GM23338 (cell line): ENCODE data around the gene NRIP3. TPM values are rescaled to one million over a fixed set of nuclear protein-coding genes. Genes with fewer than 3 reads are reported as not detected.

ENCODE experiments used
- ATAC-seq: fragments of 200-7000 bp; cut with Tn5 transposase; 3 replicates; pipeline ENCODE4 v1.9.1; 2020
- DNase-seq: peaks from one replicate; pipeline ENCODE4 v3.0.0-alpha.2; 2015; ENCODE audit warnings: low spot score
- H2AFZ ChIP-seq: fragments of 200-600 bp; sonication (generic); 2 replicates; pipeline ENCODE4 v1.8.0; 2016; ENCODE audit warnings: antibody characterized with exemption, mild to moderate bottlenecking, moderate library complexity
- H3F3A ChIP-seq: fragments of 200-600 bp; sonication (generic); replicated peaks from 2 replicates; pipeline ENCODE4 v1.8.0; 2017; ENCODE audit warnings: antibody characterized with exemption, mixed run types, low read depth
- H3K27ac ChIP-seq: fragments of 200-600 bp; sonication (generic); 2 replicates; pipeline ENCODE4 v1.6.1; 2016; ENCODE audit warnings: low read depth
- H3K27me3 ChIP-seq: fragments of 200-600 bp; sonication (generic); 2 replicates; pipeline ENCODE4 v1.8.0; 2016; ENCODE audit warnings: mild to moderate bottlenecking, mixed run types, moderate library complexity; ENCODE audit not compliant: insufficient read depth
- H3K36me3 ChIP-seq: fragments of 200-600 bp; sonication (generic); 2 replicates; pipeline ENCODE4 v1.8.0; 2016; ENCODE audit warnings: mild to moderate bottlenecking; ENCODE audit not compliant: insufficient read depth
- H3K4me1 ChIP-seq: fragments of 200-600 bp; sonication (generic); 2 replicates; pipeline ENCODE4 v1.8.0; 2016; ENCODE audit warnings: mild to moderate bottlenecking, moderate library complexity; ENCODE audit not compliant: insufficient read depth
- H3K4me2 ChIP-seq: fragments of 200-600 bp; sonication (generic); 2 replicates; pipeline ENCODE4 v1.7.1; 2017; ENCODE audit warnings: mixed run types
- H3K4me3 ChIP-seq: fragments of 200-600 bp; sonication (generic); 2 replicates; pipeline ENCODE4 v1.6.1; 2016; ENCODE audit warnings: mixed run types
- H3K79me2 ChIP-seq: fragments of 200-600 bp; sonication (generic); replicated peaks from 2 replicates; pipeline ENCODE4 v1.8.0; 2017; ENCODE audit warnings: mild to moderate bottlenecking; ENCODE audit not compliant: insufficient read depth
- H3K9me2 ChIP-seq: fragments of 200-600 bp; sonication (generic); 2 replicates; pipeline ENCODE4 v1.8.0; 2017; ENCODE audit not compliant: insufficient read depth
- H4K20me1 ChIP-seq: fragments of 200-600 bp; sonication (generic); replicated peaks from 2 replicates; pipeline ENCODE4 v1.8.0; 2017; ENCODE audit warnings: mild to moderate bottlenecking; ENCODE audit not compliant: insufficient read depth
- H3K27ac Mint-ChIP-seq: 2 replicates; pipeline ENCODE4 v1.8.0; 2020; ENCODE audit warnings: inconsistent platforms, mild to moderate bottlenecking, moderate library complexity, mixed read lengths
- H3K27me3 Mint-ChIP-seq: 3 replicates; pipeline ENCODE4 v1.8.0; 2022; ENCODE audit warnings: low read depth, mild to moderate bottlenecking, moderate library complexity, mixed read lengths, inconsistent platforms; ENCODE audit not compliant: insufficient read depth, poor library complexity
- H3K36me3 Mint-ChIP-seq: 3 replicates; pipeline ENCODE4 v1.8.0; 2021; ENCODE audit warnings: low read depth, mild to moderate bottlenecking, inconsistent platforms, moderate library complexity, mixed read lengths
- H3K4me1 Mint-ChIP-seq: 3 replicates; pipeline ENCODE4 v1.8.0; 2020; ENCODE audit warnings: mild to moderate bottlenecking, inconsistent platforms, mixed read lengths
- H3K4me3 Mint-ChIP-seq: 3 replicates; pipeline ENCODE4 v1.8.0; 2021; ENCODE audit warnings: moderate library complexity, mild to moderate bottlenecking, inconsistent platforms, mixed read lengths
- H3K9me3 Mint-ChIP-seq: 3 replicates; pipeline ENCODE4 v1.8.0; 2020; ENCODE audit warnings: moderate library complexity, mild to moderate bottlenecking, inconsistent platforms, mixed read lengths
- CREB1 ChIP-seq: fragments of 250-450 bp; sonication (Bioruptor Pico); IDR thresholded peaks from 2 replicates; pipeline ENCODE4 v1.5.0; 2020; ENCODE audit warnings: low read depth, mild to moderate bottlenecking, moderate library complexity
- EZH2 ChIP-seq: fragments of 200-600 bp; sonication (generic); IDR thresholded peaks from one replicate; pipeline ENCODE4 v1.8.0; 2017; ENCODE audit warnings: antibody characterized with exemption, mild to moderate bottlenecking, low read depth; ENCODE audit not compliant: unreplicated experiment
- EZH2phosphoT487 ChIP-seq: fragments of 200-600 bp; sonication (generic); IDR thresholded peaks from one replicate; pipeline ENCODE4 v1.8.1; 2018; ENCODE audit warnings: antibody characterized with exemption; ENCODE audit not compliant: unreplicated experiment
- JUNB ChIP-seq: IDR thresholded peaks from one replicate; pipeline ENCODE4 v1.6.1; 2016; ENCODE audit warnings: antibody characterized with exemption; ENCODE audit not compliant: unreplicated experiment
- NANOG ChIP-seq: IDR thresholded peaks from 2 replicates; pipeline ENCODE4 v1.6.1; 2016; ENCODE audit warnings: antibody characterized with exemption, borderline replicate concordance
- POLR2AphosphoS5 ChIP-seq: IDR thresholded peaks from 2 replicates; pipeline ENCODE4 v1.6.1; 2016; ENCODE audit warnings: antibody characterized with exemption, low read depth
- STAT1 ChIP-seq: IDR thresholded peaks from one replicate; pipeline ENCODE4 v1.6.1; 2016; ENCODE audit warnings: antibody characterized with exemption; ENCODE audit not compliant: unreplicated experiment
- ZNF114 ChIP-seq: fragments of 250-450 bp; sonication (Bioruptor Pico); IDR thresholded peaks from 2 replicates; pipeline ENCODE4 v1.5.0; 2020; ENCODE audit warnings: mild to moderate bottlenecking, moderate library complexity
- ZNF331 ChIP-seq: fragments of 250-450 bp; sonication (Bioruptor Pico); IDR thresholded peaks from 2 replicates; pipeline ENCODE4 v1.5.0; 2020; ENCODE audit warnings: low read depth, mild to moderate bottlenecking, moderate library complexity
- ZNF462 ChIP-seq: fragments of 250-450 bp; sonication (Bioruptor Pico); IDR thresholded peaks from 2 replicates; pipeline ENCODE4 v1.5.0; 2020; ENCODE audit warnings: mild to moderate bottlenecking, moderate library complexity
- polyA plus RNA-seq: library from polyadenylated mRNA; unstranded; fragments of >200 nt; fragmentation: Nextera tagmentation; extraction: Ambion mirVana; gene quantifications from 2 replicates; pipeline ENCODE4 v1.2.1, GENCODE V29; 2016
- total RNA-seq: library from RNA; depleted of rRNA; stranded (reverse); fragments of >200 nt; shearing (Covaris generic); gene quantifications from 2 replicates; pipeline ENCODE4 v1.2.3, GENCODE V29; 2014
- TF ChIP-seq, protein P1 (sequence below): IDR thresholded peaks from one replicate; pipeline ENCODE4 v1.6.1; 2018; ENCODE audit warnings: antibody characterized with exemption; ENCODE audit not compliant: unreplicated experiment
- TF ChIP-seq, protein P2 (sequence below), 2 experiments: fragments of 200-600 bp in 1 of 2; sonication (generic) in 1 of 2; conservative IDR thresholded peaks; 2 replicates each; pipeline versions ENCODE4 v1.5.1 to v1.6.1; 2016 to 2017; ENCODE audit warnings: antibody characterized with exemption in 2 of 2, low read depth in 2 of 2, mild to moderate bottlenecking in 2 of 2, moderate library complexity in 1 of 2
- TF ChIP-seq, protein P3 (sequence below): IDR thresholded peaks from 2 replicates; pipeline ENCODE4 v1.6.1; 2016; ENCODE audit warnings: antibody characterized with exemption

Gene NRIP3
- total and polyA plus RNA-seq, 2 experiments from 2014 or later, result 3.0 to 7.9 TPM

- Histone ChIP-seq H3K4me3 (no peak overlapping the region), H3K9me2 (no peaks in the 10 kb centered on the region), H4K20me1 (no peaks in the 10 kb centered on the region), H3K27me3 (no peaks in the 10 kb centered on the region), H3K4me1 (no peaks in the 10 kb centered on the region), H3F3A (no peaks in the 10 kb centered on the region), H3K36me3 (no peaks in the 10 kb centered on the region), H3K79me2 (no peaks in the 10 kb centered on the region), H2AFZ (no peak overlapping the region), H3K4me2 (no peak overlapping the region), H3K27ac (no peak overlapping the region)
- H3K4me3 Mint-ChIP-seq, result no peak overlapping the region
- H3K36me3 Mint-ChIP-seq, result no peaks in the 10 kb centered on the region
- DNase-seq (no peak), ATAC-seq (no peak)
- H3K9me3 Mint-ChIP-seq, result no peaks in the 10 kb centered on the region
- H3K4me1 Mint-ChIP-seq, result peaks cover 2% of the 10 kb centered on the region; the same call in 1 of the 3 replicates
- no peak overlapping the region for H3K27ac Mint-ChIP-seq
- H3K27me3 Mint-ChIP-seq, result peaks cover 4% of the 10 kb centered on the region
- TF ChIP-seq ZNF331 (CRISPR knock-in tag), result no peak
- no peak for TF ChIP-seq EZH2phosphoT487
- TF ChIP-seq, protein P1, sequence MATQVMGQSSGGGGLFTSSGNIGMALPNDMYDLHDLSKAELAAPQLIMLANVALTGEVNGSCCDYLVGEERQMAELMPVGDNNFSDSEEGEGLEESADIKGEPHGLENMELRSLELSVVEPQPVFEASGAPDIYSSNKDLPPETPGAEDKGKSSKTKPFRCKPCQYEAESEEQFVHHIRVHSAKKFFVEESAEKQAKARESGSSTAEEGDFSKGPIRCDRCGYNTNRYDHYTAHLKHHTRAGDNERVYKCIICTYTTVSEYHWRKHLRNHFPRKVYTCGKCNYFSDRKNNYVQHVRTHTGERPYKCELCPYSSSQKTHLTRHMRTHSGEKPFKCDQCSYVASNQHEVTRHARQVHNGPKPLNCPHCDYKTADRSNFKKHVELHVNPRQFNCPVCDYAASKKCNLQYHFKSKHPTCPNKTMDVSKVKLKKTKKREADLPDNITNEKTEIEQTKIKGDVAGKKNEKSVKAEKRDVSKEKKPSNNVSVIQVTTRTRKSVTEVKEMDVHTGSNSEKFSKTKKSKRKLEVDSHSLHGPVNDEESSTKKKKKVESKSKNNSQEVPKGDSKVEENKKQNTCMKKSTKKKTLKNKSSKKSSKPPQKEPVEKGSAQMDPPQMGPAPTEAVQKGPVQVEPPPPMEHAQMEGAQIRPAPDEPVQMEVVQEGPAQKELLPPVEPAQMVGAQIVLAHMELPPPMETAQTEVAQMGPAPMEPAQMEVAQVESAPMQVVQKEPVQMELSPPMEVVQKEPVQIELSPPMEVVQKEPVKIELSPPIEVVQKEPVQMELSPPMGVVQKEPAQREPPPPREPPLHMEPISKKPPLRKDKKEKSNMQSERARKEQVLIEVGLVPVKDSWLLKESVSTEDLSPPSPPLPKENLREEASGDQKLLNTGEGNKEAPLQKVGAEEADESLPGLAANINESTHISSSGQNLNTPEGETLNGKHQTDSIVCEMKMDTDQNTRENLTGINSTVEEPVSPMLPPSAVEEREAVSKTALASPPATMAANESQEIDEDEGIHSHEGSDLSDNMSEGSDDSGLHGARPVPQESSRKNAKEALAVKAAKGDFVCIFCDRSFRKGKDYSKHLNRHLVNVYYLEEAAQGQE, result no peak
- no peak for TF ChIP-seq EZH2
- no peak for TF ChIP-seq JUNB
- no peak for TF ChIP-seq POLR2AphosphoS5
- no peak for TF ChIP-seq ZNF114 (CRISPR knock-in tag)
- TF ChIP-seq, protein P2, sequence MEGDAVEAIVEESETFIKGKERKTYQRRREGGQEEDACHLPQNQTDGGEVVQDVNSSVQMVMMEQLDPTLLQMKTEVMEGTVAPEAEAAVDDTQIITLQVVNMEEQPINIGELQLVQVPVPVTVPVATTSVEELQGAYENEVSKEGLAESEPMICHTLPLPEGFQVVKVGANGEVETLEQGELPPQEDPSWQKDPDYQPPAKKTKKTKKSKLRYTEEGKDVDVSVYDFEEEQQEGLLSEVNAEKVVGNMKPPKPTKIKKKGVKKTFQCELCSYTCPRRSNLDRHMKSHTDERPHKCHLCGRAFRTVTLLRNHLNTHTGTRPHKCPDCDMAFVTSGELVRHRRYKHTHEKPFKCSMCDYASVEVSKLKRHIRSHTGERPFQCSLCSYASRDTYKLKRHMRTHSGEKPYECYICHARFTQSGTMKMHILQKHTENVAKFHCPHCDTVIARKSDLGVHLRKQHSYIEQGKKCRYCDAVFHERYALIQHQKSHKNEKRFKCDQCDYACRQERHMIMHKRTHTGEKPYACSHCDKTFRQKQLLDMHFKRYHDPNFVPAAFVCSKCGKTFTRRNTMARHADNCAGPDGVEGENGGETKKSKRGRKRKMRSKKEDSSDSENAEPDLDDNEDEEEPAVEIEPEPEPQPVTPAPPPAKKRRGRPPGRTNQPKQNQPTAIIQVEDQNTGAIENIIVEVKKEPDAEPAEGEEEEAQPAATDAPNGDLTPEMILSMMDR (conservative IDR thresholded peaks at IDR 0.05; ENCODE audit: low read depth in 2 of 2), result no peak
- TF ChIP-seq CREB1 (CRISPR knock-in tag), result no peak
- TF ChIP-seq STAT1, result no peak
- TF ChIP-seq NANOG, result no peak
- TF ChIP-seq, protein P3, sequence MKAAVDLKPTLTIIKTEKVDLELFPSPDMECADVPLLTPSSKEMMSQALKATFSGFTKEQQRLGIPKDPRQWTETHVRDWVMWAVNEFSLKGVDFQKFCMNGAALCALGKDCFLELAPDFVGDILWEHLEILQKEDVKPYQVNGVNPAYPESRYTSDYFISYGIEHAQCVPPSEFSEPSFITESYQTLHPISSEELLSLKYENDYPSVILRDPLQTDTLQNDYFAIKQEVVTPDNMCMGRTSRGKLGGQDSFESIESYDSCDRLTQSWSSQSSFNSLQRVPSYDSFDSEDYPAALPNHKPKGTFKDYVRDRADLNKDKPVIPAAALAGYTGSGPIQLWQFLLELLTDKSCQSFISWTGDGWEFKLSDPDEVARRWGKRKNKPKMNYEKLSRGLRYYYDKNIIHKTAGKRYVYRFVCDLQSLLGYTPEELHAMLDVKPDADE, result no peak
- no peak for TF ChIP-seq ZNF462
These were observed 26.8 kb upstream of the NRIP3 start for GRCh38 chr11:9030601-9031000.
